ENCODE results near the gene CAMK2N2.

CAMK2N2 gene
- long read RNA-seq, donor 1, result 0 reads
- long read RNA-seq, donor 2, result 0 reads
- long read RNA-seq, donor 3, result 0 reads
- long read RNA-seq, donor 4, result 0 reads
- long read RNA-seq, donor 5, result 0 reads
- long read RNA-seq, donor 6, result 0 reads
- long read RNA-seq, donor 7, result 0 reads
- long read RNA-seq, donor 8, result 0 reads

DNA sequence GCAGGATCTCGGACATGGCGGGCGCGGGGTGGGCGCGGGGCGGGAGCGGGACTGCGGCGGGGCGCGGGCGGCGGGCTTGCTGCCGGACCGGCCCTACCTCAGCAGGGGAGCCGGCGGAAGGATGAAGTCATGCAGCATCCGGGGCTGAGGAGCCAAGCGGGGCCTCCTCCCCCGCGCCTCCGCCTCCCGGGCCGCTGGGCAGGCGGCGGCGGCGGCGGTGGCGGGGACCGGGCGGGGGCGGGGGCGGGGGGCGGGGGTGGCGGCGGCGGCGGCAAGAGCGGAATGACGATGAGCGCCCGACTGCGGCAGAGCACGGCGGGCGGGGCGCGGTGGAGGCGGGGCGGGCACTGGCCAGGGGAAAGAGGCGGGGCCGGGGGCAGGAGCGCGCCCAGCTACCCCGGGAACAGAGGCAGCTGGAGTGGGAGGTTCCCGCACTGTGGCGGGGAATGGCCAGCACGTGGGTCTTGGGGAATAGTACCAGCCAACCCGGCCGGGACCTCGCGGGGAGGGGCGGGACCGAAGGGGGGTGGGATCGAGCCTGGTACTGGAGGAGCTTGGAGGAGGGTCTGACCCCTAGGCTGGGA lies at the start of gene CAMK2N2:
CAMK2N2 (minus strand) TSS at position 284 of the 584 bp plus-strand sequence; CDS start at position 16, 268 bp downstream.
- no peak for DNase-seq

DNA sequence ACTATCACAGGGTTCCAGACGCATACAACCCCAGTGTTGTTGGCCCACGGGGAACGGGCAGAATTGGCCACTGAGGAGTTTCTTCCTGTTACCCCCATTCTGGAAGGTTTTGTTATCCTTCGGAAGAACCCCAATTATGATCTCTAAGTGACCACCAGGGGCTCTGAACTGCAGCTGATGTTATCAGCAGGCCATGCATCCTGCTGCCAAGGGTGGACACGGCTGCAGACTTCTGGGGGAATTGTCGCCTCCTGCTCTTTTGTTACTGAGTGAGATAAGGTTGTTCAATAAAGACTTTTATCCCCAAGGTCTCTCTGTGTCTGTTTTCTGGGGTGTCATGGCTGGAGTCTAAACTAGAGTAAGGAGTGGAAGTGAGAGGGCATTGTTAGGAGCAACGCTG lies 47.4 kb upstream of the CAMK2N2 start:
- DNase-seq, result no peak

DNA sequence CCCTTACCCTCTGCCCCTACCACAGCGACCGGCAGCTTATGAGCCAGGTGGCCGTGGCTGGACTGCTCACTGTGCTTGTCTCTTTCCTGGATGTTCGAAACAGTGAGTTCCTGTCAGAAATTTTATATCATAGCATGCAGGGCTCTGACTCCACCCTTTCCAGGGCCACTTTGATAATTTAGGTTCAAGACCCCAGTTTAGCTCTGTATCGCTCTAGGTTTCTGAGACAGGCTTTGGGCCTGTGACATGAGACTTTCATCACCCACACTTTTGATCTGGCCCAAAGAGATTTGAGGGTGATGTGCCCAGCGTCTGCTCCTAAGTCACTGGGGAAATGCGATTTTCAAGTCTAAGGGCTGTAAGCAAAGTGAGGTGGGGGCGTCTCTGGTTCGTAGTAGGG lies 46.6 kb upstream of the CAMK2N2 start:
- no peak for DNase-seq

GRCh38 chr3:184306341-184306972 lies 45.1 kb upstream of the CAMK2N2 start:
- DNase-seq, result no peak

GRCh38 chr3:184305577-184305976 lies 44.2 kb upstream of the CAMK2N2 start:
- no peak for DNase-seq

DNA sequence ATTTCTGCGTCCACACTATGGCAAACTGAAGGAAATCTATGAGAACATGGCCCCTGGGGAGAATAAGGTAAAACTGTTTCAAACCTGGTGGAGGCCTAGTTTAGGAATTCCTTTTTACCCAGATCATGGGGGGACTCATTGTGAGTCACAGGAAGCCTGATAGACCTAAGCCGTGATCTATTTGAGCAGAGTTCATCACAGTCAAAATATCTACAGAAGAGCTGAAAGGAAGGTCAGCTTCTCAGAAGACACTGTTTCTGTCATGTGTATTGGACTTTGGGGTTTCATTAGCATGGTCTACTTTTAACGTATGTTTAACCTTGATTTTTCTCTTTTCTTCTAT lies 39.0 kb upstream of the CAMK2N2 start:
- no peak for DNase-seq

GRCh38 chr3:184299488-184300377 lies 38.4 kb upstream of the CAMK2N2 start:
- no peak for DNase-seq

DNA sequence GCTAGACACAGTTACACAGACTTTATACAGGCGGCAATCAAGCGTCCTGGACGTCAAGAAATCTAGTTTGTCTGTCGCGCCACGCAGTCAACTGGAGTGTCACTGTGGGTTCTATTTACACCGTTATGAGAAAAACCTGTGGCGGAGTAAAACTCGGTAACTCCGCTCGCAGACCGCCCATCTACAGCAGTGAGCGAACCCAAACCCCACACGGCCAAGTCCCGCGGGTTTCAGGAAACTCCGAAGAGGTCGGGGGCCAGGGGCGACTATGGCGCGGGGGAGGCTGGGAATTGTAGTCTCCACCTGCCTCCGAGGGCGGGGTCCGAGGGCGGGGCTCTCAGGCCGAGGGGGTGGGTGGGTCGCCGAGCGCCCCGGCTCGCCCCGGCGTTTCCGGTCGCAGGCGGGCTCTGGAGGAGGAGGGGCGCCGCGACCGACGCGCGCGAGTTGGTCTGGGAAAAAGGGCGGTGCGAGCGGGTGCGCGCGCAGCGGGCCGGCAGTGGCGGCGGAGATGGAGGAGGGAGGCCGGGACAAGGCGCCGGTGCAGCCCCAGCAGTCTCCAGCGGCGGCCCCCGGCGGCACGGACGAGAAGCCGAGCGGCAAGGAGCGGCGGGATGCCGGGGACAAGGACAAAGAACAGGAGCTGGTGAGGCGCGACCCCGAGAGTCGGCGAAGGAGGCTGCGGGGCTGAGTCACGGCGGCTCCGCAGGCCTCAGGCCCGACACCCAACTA lies 37.6 kb upstream of the CAMK2N2 start, which contains the start of gene PSMD2:
PSMD2 (plus strand) TSS at position 483 of the 729 bp plus-strand sequence; CDS start at position 509, 26 bp downstream.
- peak; percentile 91 for DNase-seq

GRCh38 chr3:184296616-184297015 lies 35.3 kb upstream of the CAMK2N2 start:
- DNase-seq, result no peak

GRCh38 chr3:184295771-184296170 lies 34.4 kb upstream of the CAMK2N2 start:
- no peak for DNase-seq

DNA sequence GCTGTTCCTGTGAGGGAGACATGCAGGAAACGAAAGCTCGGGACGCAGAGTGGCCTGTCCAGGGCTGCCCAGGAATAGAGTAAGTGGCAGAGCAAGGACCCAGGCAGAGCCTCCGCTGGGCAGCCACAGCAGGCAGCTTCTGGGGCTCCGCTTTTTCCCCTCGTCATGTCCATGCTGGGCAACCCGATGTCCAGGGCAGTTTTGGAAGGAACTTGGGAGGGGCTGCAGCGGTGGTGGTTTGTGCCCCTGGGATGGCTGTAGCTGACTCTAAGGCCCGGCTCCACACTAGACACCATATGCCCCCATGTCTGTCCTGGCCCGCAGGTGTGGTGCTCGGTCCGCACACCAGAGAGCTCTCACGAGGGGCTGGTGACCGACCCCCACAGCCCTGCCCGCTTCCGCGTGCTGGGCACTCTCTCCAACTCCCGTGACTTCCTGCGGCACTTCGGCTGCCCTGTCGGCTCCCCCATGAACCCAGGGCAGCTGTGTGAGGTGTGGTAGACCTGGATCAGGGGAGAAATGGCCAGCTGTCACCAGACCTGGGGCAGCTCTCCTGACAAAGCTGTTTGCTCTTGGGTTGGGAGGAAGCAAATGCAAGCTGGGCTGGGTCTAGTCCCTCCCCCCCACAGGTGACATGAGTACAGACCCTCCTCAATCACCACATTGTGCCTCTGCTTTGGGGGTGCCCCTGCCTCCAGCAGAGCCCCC lies 30.5 kb upstream of the CAMK2N2 start:
- no peak for DNase-seq

DNA sequence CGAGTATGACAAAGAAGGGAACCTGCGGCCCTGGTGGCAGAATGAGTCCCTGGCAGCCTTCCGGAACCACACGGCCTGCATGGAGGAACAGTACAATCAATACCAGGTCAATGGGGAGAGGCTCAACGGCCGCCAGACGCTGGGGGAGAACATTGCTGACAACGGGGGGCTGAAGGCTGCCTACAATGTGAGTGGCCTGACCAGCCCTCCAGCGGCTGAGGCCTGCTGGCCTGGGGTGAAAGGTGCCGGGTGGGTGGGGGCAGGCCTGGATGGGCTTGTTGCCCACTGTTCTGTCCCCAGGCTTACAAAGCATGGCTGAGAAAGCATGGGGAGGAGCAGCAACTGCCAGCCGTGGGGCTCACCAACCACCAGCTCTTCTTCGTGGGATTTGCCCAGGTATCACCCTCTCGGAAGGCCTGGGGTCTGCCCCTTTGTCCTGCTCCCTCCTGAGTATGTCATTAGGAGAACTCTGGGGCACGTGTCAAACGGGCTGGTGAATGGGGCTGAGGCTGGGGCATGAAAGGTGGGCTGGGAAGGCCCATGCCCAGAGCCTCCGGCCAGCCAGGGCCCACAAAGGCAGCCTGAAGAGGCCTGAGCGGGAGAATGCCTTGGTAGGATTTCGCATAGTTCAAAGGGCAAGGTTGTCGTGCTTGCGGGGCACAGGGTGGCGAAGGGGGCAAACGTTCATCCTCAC lies 29.8 kb upstream of the CAMK2N2 start:
- no peak for DNase-seq

DNA sequence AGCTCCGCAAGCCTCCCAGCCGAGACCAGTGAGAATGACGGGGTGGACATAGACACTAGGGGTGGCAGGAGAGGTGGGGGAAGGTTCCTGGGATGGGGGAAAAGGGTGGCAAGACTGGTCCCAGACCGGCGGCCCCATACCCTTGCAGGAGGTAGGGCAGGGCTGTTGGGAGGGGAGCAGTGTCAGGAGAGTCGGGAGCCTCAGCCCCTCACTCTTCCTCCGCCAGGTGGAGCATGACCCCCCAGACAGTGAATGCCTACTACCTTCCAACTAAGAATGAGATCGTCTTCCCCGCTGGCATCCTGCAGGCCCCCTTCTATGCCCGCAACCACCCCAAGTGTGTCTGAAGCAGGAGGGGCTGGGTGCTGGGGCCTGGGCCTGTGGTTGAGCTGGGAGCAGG lies 29.0 kb upstream of the CAMK2N2 start:
- no peak for DNase-seq

GRCh38 chr3:184289426-184289938 lies 28.1 kb upstream of the CAMK2N2 start:
- DNase-seq, result no peak

- no peak for DNase-seq
Observed at GRCh38 chr3:184284696-184285095, 23.3 kb upstream of the CAMK2N2 start.

DNA sequence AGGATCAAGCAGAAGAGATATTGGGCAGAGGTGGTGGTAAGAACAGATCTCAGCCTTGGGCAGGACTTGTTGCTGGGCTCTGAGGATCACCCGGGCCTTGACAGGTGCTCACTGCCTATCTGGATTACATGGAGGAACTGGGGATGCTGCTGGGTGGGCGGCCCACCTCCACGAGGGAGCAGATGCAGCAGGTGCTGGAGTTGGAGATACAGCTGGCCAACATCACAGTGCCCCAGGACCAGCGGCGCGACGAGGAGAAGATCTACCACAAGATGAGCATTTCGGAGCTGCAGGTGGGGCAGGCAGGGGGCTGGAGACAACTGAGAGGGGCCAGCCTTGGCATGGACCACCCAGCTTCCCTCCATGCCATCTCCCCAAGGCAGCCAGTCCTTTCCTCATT lies 22.3 kb upstream of the CAMK2N2 start:
- no peak for DNase-seq

DNA sequence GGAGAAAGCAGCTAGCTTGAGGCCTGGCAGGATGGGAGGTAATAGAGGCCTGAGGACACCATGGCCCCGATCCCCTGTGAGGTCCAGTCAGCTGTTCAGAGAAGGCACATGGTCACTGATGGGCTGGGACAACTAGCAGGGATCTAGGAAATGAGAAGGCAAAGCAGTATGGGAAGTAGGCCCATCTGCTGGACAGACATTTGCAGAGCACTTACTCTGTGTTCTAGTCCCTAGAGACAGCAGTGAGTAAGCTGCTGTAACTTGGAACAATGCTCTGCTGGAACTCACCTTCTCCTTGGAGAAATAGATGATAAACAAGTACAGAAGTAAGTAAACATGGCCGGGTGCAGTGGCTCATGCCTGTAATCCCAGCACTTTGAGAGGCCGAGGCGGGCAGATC lies 21.6 kb upstream of the CAMK2N2 start:
- DNase-seq, result no peak

DNA sequence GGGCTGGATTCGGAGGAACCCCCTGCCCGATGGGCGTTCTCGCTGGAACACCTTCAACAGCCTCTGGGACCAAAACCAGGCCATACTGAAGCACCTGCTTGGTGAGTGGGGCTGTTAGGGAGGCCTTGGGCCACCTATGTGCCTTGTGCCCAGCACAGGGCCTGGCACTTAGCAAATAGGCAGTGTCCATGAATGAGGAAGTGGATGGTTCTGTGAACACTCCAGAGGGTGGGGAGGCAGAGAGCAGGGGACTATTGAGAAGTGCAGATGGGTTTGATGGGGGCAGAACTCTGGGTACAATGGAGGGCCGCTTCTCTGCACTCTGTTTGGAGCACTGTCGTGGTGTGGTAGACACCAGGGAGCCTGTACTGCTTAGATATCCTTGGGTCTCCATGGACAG lies 16.0 kb upstream of the CAMK2N2 start:
- DNase-seq, result no peak

- no peak for DNase-seq
Observed at GRCh38 chr3:184275961-184276910, 14.9 kb upstream of the CAMK2N2 start, which contains the start of gene ECE2. ECE2 (plus strand) TSS chr3:184276022; CDS start chr3:184276154, 132 bp downstream.

DNA sequence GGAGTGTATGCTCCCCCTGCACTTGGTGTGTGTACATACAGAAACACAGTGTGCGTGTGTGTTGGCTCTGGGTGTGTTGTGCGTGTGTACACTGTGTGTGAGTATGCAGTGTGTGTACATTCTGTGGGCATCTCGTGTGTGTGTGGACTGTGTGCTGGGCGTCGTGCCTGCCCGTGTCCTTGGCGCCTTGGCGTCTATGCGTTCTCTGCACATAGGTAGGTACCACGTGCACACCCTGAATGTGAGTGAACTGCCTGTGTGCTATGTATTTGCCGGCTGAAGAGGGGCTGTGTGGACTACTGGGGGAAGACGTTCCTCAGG lies 14.0 kb upstream of the CAMK2N2 start:
- DNase-seq, result no peak
